ENCODE measurements around the gene FADS2. TPM values are rescaled to one million over a fixed set of nuclear protein-coding genes. Genes with fewer than 3 reads are reported as not detected.
A peak's percentile ranks its signal among the peaks of the same experiment; 100 is the strongest.

The FADS2 gene
- total and polyA plus RNA-seq, 9 of the 15 experiments (the other 6 are each of a cell fraction or from before 2014, with no cell fraction given), result 2.9 to 42.8 (median 16.2) TPM

DNA sequence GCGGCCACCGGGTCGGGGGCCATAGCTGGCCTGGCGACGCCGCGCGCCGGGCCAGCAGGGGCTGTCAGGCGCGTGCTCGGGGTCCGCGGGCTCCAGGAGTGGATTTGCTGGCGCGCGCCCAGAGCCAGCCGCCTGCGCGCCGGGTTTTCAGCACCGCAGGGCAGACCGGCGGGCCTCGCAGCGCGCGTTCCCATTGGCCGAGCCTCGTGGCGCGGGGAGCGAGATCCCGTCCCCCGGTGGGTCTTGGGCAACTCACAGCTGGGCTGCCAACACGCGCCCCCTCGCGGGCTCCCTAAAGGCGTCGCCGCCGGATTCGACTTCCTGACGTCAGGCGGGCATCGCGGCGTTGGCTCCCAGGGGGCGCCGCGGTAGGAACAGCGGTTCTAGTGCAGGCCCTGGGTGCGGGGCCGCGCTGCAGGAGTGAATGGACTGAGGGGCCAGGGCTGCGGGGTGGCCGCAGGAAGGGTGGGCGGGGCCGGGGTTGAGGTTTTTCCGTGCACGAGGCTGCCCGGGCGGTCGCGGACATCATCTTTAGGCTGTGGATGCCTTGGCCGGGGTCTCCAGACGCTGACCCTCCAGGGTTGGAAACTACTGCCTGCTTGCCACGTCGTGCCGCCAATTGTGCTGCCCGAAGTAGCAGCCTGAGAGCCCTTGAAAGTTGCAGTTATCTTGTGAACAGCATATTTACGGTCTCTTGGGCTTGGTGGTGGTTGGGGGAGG is 11.2 kb upstream of the FADS2 start, which contains the start of gene FADS1 (continued):
- TF ChIP-seq, protein P1, sequence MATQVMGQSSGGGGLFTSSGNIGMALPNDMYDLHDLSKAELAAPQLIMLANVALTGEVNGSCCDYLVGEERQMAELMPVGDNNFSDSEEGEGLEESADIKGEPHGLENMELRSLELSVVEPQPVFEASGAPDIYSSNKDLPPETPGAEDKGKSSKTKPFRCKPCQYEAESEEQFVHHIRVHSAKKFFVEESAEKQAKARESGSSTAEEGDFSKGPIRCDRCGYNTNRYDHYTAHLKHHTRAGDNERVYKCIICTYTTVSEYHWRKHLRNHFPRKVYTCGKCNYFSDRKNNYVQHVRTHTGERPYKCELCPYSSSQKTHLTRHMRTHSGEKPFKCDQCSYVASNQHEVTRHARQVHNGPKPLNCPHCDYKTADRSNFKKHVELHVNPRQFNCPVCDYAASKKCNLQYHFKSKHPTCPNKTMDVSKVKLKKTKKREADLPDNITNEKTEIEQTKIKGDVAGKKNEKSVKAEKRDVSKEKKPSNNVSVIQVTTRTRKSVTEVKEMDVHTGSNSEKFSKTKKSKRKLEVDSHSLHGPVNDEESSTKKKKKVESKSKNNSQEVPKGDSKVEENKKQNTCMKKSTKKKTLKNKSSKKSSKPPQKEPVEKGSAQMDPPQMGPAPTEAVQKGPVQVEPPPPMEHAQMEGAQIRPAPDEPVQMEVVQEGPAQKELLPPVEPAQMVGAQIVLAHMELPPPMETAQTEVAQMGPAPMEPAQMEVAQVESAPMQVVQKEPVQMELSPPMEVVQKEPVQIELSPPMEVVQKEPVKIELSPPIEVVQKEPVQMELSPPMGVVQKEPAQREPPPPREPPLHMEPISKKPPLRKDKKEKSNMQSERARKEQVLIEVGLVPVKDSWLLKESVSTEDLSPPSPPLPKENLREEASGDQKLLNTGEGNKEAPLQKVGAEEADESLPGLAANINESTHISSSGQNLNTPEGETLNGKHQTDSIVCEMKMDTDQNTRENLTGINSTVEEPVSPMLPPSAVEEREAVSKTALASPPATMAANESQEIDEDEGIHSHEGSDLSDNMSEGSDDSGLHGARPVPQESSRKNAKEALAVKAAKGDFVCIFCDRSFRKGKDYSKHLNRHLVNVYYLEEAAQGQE (IDR thresholded peaks at IDR 0.05; ENCODE audit: borderline replicate concordance), result peak; percentile 77
- TF ChIP-seq, protein P1 (CRISPR knock-in tag; IDR thresholded peaks at IDR 0.05; ENCODE audit: low read depth), result peak; percentile 81
- TF ChIP-seq ZNF699 (CRISPR knock-in tag; IDR thresholded peaks at IDR 0.05; ENCODE audit: insufficient replicate concordance) (no peak), FOXJ2 (tag; IDR thresholded peaks at IDR 0.05) (no peak), NFE2L1 (tag; IDR thresholded peaks at IDR 0.05; ENCODE audit: borderline replicate concordance, low read depth) (no peak), RBM34 (IDR thresholded peaks at IDR 0.05; ENCODE audit: borderline replicate concordance, insufficient read depth, low read length) (no peak; the same call in 1 of the 2 replicates), ZNF639 (CRISPR knock-in tag; conservative IDR thresholded peaks at IDR 0.05 in 1 of 2, IDR thresholded peaks at IDR 0.05 in 1 of 2) (peak in 1 of 2 experiments; percentile 89; a peak in 2 of 4 replicates), CAMTA2 (CRISPR knock-in tag; conservative IDR thresholded peaks at IDR 0.05) (no peak), L3MBTL2 (IDR thresholded peaks at IDR 0.05) (peak; percentile 98), NFATC3 (IDR thresholded peaks at IDR 0.05) (no peak), GATAD2A (IDR thresholded peaks at IDR 0.05) (peak; percentile 90), ZNF589 (CRISPR knock-in tag; IDR thresholded peaks at IDR 0.05; ENCODE audit: low read depth) (peak; percentile 93), ZNF217 (CRISPR knock-in tag; IDR thresholded peaks at IDR 0.05) (no peak), ZNF175 (CRISPR knock-in tag; IDR thresholded peaks at IDR 0.05; ENCODE audit: low read depth) (peak; percentile 71; the same call in 1 of the 2 replicates), MTA3 (IDR thresholded peaks at IDR 0.05; ENCODE audit: borderline replicate concordance) (peak; percentile 96), FOXA1 (IDR thresholded peaks at IDR 0.05; ENCODE audit: borderline replicate concordance) (no peak), ZNF24 (IDR thresholded peaks at IDR 0.05) (peak; percentile 39; the same call in 1 of the 2 replicates)
- TF ChIP-seq, protein P2, sequence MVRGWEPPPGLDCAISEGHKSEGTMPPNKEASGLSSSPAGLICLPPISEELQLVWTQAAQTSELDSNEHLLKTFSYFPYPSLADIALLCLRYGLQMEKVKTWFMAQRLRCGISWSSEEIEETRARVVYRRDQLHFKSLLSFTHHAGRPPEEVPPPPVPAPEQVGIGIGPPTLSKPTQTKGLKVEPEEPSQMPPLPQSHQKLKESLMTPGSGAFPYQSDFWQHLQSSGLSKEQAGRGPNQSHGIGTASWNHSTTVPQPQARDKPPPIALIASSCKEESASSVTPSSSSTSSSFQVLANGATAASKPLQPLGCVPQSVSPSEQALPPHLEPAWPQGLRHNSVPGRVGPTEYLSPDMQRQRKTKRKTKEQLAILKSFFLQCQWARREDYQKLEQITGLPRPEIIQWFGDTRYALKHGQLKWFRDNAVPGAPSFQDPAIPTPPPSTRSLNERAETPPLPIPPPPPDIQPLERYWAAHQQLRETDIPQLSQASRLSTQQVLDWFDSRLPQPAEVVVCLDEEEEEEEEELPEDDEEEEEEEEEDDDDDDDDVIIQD (CRISPR knock-in tag; IDR thresholded peaks at IDR 0.05), result no peak
